Hypothalamus (tissue), 51 donors: ENCODE measurements around the gene ARHGAP35.
"Not testable (repeated sequence)": the region's sequence is repeated elsewhere in the genome, so short reads cannot be mapped to it uniquely, and the experiment has no call there.

ENCODE experiments used
- DNase-seq, 51 donors: peaks; one replicate each; lab custom pipeline; 2025; lab: John Stamatoyannopoulos, UW

ARHGAP35 gene

DNA sequence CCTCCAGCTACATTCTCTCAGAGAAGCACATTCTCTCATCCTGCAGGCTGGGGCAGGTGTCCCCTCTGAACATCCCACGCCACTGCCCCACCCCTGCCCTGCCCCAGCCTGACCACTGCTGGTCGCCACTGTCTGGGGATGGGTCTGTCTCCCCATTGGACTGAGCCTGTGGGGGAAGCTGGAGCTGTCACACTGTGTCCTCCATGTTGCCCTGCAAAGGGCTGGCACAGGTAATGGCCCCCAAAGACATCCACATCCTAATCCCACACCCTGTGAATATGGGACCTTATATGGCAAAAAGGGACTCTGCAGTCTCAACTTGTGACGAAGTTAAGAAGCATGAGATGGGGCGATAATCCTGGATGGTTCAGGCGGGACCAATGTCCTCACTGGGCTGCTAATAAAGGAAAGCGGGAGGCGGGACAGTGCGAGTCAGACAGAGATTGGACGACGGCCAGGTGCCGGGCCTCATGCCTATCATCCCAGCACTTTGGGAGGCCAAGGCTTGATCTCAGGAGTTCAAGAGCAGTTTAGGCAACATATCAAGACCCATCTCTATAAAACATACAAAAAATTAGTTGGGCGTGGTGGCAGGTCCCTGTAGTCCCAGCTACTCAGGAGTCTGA, 19.2 kb upstream of the ARHGAP35 start:
- DNase-seq = peak in 1 of 51 donors; percentile 37

DNA sequence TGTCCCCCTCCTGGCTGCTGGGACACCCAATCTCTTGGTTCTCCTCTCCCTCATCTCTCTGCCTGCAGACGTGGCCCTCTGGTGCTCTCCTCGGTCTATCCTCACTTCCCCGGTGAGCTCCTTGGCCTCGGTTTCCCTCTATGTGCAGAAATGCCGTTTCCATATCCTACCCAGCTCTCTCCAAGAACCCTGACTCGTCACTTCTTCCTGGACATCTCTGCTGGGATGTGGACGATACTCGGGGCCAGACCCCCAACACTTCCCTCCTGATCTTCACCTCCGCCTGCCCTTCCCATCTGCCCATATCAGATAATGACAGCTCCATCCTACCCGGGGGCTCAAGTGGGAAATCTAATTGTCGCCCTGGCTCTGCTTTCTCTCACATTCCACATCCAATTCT, 18.0 kb upstream of the ARHGAP35 start:
- no peak for DNase-seq

DNA sequence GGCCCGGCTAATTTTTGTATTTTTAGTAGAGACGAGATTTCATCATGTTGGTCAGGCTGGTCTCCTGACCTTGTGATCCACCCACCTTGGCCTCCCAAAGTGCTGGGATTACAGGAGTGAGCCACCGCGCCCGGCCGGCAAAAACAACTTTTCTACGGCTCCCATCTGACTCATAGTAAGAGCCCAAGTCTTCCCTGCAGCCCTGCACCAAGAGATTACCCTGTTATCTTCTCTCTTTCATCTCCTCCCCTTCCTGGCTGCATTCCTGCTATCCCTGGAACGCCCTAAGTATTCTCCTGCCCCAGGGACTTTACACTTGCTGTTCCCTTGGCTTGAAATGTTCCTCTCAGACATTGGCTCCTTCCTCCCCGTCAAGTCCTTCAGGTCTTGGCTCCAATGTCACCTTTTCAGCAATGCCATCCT, 16.7 kb upstream of the ARHGAP35 start:
- no peak for DNase-seq

DNA sequence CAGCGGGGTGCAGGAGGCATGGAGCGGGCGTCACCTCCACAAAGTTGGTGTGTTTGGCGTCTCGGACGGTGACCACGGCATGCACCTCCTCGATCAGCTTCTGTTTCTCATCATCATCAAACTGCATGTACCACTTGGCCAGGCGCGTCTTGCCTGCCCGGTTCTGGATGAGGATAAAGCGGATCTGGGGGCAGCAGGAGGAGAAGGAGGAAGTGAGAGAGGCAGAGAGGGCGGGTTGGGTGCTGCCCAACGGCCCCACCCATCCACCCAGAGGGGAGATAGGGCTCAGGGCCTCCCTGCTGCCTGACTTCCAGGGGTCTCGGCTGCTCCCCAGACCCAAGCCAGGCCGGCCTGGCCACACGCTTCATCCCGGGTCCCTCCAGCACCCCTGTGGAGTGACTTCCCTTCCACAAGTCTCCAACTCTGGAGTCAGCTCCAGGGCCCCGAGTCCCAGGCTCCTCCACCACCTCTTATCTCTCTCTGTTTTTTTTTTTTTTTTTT, 14.8 kb upstream of the ARHGAP35 start:
- DNase-seq = no peak

DNA sequence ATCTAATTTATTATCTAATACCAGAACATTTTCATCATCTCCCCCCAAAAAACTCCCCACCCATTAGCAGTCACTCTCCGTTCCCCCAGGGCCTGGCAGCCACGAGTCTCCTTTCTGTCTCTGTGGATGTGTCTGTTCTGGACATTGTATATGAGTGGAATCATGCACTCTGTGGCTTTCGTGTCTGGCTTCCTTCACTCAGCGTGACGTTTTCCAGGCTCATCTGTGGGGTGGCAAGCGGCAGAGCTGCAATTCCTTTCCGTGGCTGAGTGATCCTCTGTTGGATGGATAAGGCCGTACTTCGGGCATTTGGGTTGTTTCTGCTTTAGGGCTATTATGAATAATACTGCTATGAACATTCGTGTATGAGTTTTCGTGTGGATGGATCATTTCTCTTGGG, 13.3 kb upstream of the ARHGAP35 start:
- no peak for DNase-seq

DNA sequence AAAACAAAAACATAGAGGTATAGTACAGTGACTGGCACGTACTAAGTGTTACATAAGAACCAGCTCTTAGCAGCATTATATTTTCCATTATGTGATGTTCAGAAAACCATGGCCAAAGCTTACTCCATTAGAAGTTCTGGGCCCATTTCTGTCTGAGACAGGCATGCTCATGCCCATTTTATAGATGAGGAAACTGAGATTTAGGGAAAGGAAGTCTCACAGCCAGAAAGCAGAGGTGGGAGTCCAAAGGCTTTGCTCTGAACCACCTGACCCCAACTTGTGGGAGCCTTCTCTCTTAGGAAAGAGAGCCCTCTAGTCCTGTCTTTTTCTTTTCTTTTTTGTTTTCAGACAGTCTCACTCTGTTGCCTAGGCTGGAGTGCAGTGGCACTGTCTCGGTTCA, 12.4 kb upstream of the ARHGAP35 start:
- no peak for DNase-seq

DNA sequence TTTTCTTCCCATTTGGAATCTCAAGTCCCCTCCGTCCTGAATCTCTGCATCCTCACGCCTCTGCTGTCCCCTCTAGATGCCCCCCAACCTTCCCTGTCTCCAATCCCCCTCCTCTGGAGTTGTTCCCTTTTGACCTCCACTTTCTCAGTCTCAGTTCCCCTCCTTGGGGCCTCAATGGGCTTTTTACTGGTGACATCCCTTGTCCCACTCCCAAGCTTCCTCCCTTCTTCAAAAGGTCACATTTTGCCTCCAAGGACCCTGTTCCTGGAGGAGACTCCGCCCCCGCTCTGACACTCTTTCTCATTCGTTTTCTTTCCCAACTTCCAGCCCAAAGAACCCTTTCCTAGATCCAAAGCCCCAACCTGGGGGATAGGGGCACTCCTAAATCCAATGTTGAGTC, 11.2 kb upstream of the ARHGAP35 start:
- DNase-seq = no peak

DNA sequence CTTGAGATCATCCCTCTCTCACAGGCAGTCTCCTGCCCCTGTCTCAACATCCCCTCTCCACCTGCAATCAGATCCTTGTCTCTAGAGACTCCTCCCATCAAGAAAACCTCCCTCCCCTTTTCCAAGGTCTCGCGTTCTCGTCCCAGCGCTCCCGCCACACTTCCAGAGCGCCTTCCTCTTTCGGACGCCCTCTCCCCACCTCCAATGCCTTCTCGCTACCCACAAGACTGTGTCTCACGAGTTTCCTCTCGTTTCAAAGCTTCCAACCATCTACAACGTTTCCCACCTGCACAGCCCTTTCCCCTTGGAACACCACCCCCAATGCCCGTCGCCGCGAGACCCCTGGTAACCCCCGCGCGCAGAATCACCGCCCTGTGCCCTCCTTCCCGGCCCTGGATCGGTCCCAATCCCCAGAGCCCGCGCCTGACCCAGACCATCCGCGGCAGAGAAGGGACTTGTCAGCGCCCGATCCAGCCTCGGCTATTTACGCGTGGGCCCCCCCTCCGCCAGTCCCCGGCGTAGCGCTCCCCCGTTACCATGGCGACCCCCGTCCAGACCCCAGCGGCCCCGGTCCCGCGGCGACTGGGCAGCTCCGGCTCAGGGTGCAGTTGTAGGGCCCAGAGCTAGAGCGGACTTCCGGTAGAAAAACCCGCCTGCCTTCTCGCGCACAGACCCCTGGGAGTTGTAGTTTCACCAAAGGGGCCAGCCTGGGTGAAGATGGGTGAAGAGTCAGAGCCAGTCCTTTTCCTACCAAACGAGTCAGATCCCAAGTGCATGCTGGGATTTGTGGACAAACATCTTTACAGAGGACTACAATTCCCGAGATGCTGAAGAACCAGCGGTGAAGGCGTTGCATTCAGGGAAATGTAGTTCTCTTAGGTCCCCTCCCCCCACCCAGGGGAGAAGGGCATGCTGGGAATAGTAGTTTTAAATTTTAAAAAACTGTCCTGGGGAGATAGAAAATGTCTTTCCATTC, 10.3 kb upstream of the ARHGAP35 start, which contains the start of gene AP2S1:
AP2S1 (minus strand) TSS at position 619 of the 976 bp plus-strand sequence; CDS start at position 539, 80 bp downstream.
- DNase-seq = peak; percentile 65 to 99 (median 96)

DNA sequence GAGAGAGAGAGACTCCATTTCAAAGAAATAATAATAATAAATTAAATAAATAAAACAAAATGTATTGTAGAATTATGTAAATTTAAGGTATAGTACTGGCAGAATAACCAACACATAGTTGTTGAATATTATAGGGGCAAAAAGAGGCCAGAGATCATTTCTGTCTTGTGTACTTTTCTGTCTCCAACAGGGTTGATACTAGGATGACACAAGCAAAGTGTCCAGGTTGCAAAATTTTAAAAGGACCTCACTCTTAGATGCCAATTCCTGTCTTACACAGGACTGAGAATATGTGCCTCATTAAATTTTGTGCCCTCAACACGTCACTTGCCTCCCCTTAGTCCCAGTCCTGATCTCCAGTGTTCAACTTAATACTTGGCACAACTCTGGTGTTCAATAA, 8.0 kb upstream of the ARHGAP35 start:
- no peak for DNase-seq

DNA sequence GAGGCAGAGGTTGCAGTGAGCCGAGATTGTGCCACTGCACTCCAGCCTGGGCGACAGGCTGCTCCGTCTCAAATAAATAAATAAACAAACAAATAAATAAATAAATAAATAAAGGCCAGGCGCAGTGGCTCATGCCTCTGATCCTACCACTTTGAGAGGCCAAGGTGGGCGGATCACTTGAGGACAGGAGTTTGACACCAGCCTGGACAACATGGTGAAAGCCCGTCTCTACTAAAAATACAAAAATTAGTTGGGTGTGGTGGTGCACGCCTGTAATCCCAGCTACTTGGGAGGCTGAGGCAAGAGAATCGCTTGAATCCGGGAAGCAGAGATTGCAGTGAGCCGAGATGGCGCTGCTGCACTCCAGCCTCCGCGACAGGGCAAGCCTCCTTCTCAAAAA, 6.1 kb upstream of the ARHGAP35 start:
- DNase-seq = not testable (repeated sequence)

DNA sequence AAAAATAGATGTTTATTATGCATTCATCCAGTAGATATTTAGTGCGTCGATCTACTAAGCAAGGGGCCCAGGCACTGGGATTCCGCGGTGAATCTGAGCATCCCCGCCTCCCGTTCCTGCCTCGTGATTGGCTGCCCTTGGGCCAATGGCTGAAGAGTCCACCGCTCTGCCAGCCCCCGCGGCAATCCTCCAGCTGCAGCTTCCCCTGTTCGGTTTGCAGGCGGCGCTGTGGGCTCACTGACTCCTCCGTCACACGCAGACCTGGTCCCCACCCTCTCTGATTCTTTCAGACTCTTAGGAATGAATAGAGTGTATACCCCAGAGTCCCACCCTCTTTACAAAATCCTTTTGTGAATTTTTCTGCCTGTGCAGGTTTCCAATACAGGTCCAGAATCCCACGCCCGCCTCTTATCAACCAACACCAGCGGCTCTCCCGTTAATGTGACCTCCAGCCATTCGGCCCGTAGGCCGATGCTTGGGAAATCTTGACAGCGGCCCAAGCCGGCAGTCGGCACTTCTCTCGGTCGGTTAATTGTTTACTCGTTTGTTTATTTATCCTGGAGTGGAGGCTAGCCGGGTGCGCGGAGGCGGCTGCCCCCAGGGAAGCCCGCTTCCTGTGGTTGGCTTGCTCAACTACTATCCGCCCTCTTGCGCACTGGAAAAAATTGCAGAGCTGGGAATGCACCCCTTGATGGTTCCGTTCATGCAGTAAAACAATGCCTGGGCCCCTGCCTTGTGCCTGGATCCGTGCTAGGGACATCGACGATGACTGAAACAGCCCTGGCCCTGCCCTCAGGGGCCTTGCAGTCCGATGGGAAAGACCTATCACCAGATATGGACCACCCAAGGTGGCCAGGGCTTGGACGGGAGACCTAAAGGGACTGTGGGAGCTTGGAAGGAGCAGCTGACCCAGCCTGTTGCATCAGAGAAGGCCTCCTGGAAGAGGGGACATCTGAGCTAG, 4.5 kb upstream of the ARHGAP35 start:
- peak; percentile 39 to 99 (median 94) for DNase-seq

DNA sequence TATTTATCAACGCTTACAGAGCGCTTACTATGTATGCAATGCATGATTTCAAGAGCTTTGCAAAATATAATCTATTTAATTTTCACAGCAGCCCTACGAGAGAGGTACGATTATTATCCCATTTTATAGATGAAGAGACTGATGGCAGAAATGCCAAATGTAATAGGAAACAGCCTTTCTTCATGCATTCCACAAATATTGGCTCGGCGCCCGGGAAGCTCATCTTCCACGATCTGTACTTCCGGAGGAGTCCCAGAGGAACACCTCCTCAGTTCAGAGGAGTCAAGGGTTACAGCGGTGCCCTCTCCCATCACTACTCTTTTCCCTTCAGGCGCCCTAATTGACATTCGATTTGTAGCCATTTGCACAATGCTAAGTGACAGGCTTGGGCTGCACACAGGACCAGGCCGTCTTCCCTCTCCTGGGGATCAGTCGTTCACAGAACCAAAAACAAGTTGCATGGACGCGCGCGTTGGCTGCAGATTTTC, 1.1 kb upstream of the ARHGAP35 start:
- DNase-seq = peak in 11 of 51 donors; percentile 31 to 64 (median 51)

DNA sequence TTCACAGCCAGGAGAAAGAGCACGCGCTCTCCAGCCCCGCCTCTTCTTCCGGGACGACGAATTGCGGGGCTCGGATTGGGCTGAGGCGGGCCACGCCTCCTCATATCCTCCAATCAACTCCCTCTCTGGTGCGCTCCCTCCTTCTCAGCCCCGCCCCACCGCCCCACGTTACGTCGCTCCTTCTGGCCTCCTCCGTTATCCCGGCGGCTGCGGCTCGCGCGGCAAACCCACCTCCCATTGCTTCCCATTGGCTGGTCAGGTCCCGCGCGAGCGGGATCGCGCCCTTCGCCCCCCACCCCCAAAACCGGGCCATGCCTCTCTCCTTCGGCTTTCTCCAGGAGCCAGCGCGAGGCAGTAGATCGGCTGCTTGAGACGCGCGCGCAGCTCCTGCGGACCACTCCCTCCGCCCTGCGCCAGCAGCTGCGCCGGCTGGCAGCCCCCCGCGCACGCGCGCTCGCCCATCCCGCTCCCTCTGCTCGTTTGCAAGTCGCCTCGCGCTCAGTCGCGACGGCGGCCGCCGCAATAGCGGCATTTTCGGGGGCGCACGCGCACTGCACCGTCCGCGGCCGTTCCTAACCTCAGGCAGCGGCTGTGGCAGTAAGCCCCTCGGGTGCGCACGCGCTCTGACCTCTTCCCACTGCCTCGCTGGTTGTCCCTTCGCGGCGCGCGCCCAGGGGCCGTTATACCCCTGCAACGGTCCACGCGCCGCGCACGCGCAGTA, 512 bp upstream of the ARHGAP35 start:
- DNase-seq = peak; percentile 73 to 99 (median 96)

DNA sequence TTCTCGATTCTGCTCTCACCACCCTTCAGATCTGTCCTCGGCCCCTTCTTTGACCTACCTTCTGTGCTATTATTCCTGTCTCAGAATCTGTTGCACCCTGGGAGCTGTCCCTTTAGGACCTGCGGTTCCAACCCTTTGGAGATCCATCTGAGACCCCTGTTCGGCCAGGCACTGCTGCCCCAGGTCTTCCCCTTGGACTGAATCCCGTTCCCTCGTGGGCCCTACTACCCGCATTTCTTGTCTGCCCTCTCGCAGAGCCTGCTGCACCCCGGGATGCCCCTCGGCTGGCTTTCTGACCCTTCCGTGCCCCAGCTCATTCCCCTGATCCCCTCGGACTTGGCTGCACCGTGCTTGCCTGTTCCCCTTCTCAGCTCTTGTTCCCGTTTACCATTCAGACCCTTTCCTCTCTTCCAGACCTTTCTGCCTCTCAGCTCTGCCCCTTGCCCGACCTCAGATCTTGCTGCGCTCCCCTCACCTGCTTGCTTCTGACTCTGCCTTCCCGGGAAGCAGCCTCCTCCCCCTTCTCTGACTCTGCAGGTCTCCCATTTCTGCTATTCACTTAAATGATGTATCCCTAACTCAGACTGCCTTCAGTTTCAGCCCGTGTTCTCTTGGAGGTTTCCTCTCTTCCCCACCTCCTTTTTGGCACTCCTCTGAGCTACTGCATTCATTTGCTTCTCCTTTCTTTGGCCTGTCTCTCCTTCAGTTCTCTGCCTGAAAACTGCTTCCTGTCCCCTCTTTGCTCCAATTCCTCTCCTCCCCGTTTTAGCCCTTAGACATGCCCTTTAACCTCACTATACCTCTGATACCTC, 1.1 kb downstream of the ARHGAP35 start:
- peak in 14 of 51 donors; percentile 18 to 69 (median 34) for DNase-seq

DNA sequence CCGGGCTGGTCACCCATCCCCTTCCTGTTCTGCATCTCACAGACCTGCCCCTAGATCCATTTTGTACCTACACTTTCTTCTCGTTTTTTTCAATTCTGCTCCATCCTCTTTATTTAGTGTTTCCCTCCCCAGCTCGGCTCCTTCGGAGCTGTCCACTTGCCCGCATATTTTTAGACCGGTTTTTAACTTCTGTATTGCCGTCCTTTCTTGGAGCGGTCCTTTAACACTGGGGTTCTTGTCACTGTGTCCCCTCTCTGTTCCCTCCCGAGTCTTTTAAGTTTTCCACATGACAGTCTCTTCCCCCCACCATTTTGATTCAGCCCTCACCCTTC, 1.7 kb downstream of the ARHGAP35 start:
- DNase-seq = no peak

DNA sequence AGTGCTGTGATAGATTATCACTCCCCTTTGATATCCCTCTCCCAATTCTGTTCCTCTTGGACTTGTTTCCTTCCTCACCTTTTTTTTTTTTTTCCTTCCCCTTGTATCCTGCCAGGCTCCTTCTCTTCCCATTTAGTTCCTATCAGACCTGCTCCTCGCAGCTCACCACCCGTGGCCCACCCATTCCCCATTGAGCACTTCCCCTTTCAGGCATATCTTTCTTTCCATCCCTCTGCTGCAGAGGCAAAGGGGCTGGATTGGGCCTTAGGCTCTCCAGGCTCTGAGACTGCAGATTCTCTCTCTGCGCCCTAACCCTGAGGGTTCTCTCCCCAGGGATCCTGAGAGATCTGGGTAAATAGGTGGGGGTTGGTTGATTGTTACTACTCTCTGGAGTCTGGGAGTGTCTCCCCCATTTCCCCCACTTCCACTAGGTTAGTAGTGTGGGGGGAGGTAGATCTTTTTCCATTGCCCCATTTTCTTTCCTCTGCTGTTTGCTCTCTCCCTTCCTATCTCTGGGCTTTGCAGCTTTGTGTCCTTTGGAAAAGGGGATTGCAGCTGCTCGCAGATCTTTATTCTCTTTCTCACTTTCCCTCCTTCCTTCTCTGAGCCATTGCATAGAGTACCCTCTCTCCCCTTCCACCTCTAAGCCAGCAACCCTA, 2.3 kb downstream of the ARHGAP35 start:
- no peak for DNase-seq

DNA sequence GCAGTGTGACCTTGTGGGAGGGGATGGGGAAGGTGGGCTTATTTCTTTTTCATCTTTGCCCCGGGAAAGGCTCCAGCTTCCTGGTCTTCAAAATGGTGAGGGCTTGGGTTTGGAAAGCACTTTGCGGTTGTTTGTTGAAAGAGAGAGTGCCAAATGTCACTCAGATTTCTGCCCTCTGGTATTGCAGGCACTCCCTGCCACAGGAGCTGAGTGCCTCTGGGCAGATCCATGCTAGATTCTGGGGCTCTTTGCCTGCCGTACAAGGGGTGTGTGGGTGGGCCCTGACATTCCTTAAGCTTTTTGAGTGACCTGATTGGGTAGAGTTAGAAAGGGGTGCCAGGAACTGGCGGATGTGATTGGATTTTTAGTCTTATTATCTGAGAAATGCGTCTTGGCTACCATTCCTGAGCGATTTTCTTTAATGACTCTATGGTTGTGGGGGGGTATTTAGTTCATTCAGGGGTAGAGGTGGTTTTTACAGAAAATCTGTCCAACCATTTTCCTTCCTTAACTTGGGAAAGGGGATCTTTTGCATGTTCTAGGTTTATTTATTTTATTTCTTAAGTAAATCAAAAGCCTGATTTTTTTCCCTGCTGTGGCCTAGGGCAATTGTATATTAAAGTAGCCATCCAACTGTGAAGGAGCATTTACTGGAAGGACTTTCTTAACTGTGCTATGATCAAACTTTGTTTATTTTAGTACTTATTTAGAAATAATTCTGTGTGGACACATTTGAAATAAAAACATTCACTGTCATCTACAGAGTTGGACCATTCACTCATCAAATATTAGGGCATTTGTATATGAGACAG, 3.2 kb downstream of the ARHGAP35 start:
- peak in 6 of 51 donors; percentile 13 to 36 (median 23) for DNase-seq
